Stimulated activated memory B cell treated with anti-CD40 and anti-IgM and Interleukin-4, amounts not matched to agents 10 μg/mL and 1 μg/mL and 100 μg/mL, for 72 hours (primary cell): ENCODE measurements around the gene FOXK1.
"Not testable (repeated sequence)": the region's sequence is repeated elsewhere in the genome, so short reads cannot be mapped to it uniquely, and the experiment has no call there.

Experiments used
- ATAC-seq: fragments of 150-1000 bp; cut with Tn5 transposase; 2 replicates; pipeline ENCODE4 v1.10.0; 2021
- H3K27ac Mint-ChIP-seq: one replicate; pipeline ENCODE4 v1.8.0; 2022; ENCODE audit warnings: mild to moderate bottlenecking, mixed read lengths
- H3K27me3 Mint-ChIP-seq: one replicate; pipeline ENCODE4 v1.8.0; 2022; ENCODE audit warnings: mixed read lengths
- H3K36me3 Mint-ChIP-seq: one replicate; pipeline ENCODE4 v1.8.0; 2022; ENCODE audit warnings: mixed read lengths
- H3K4me1 Mint-ChIP-seq: one replicate; pipeline ENCODE4 v1.8.0; 2022; ENCODE audit warnings: mixed read lengths
- H3K4me3 Mint-ChIP-seq: one replicate; pipeline ENCODE4 v1.8.0; 2022; ENCODE audit warnings: mild to moderate bottlenecking, moderate library complexity, mixed read lengths
- H3K9me3 Mint-ChIP-seq: one replicate; pipeline ENCODE4 v1.8.0; 2022; ENCODE audit warnings: mixed read lengths

Gene FOXK1

DNA sequence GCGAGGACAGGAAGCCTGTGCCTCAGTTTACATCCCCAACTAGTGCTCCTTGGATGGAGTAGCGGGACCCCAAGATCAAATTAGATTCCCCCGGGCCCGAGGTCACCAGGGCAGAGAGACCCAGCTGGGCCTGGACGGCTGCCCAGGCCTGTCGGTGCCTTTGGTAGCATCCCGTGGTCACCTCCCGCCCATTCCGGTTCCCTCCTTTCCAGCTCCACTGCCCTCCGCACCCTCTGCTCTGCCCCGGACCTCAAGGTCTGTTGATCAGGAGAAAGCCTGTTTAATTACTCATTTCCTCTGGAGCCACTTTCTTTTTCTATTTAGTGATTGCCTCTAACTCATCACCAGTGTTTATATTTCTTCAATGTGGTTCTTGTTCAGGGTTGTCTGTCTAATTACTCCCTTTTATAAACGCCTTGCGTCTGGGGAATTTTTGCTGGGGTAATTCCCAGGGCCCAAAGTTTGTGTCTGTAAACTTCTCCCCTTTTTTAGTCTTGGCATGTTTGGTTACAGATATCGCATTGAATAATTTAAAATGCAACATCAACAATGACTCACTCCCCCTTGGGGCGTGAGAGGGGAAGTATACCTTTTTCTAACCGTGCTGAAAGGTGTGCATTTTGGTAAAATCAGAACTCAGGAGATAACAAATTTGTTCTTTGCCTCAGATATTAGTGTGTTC is 1.9 kb downstream of the FOXK1 start:
- Mint-ChIP-seq H3K4me3 (peak overlapping the region; percentile 83), H3K9me3 (peaks cover 6% of the 10 kb centered on the region), H3K27me3 (no peaks in the 10 kb centered on the region), H3K27ac (peak overlapping the region; percentile 91), H3K36me3 (peaks cover 27% of the 10 kb centered on the region), H3K4me1 (peaks cover 62% of the 10 kb centered on the region)
- peak; percentile 57 for ATAC-seq

DNA sequence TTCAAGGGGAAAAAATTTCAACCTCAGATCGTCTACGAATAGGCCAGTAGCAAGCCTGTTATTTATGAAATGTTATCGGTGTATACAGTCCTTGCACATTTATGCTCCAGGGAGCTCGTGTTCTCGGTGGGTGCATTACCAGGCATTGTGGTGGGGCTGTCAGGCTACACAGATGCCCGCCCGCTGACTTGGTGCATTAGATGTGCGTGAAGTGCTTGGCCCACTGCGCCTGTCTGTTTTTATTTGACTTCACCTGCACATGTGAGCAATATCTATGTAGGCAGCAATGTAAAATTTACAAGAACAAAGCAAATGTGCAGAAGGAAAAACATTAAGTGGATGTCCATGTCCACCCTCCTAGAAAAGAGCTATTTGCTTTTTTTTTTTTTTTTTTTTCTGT is 2.8 kb downstream of the FOXK1 start:
- Mint-ChIP-seq H3K27me3 (no peaks in the 10 kb centered on the region), H3K9me3 (peaks cover 6% of the 10 kb centered on the region), H3K4me3 (peak overlapping the region; percentile 83), H3K36me3 (peaks cover 31% of the 10 kb centered on the region), H3K27ac (peak overlapping the region; percentile 91), H3K4me1 (peaks cover 70% of the 10 kb centered on the region)
- ATAC-seq: no peak

DNA sequence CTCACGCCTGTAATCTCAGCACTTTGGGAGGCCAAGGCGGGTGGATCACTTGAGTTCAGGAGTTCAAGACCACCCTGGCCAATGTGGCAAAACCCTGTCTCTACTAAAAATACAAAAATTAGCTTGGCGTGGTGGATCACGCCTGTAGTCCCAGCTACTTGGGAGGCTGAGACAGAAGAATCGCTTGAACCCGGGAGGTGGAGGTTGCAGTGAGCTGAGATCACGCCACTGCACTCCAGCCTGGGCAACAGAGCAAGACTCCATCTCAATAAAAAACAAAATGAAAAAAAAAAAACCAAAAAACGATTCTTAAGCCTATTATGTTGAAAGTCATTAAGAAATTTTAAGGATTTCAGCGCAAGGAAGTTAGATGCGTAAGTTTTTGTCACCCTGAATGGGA is 3.6 kb downstream of the FOXK1 start:
- not testable (repeated sequence) for ATAC-seq, H3K27me3 Mint-ChIP-seq, H3K4me3 Mint-ChIP-seq, H3K9me3 Mint-ChIP-seq, H3K27ac Mint-ChIP-seq
- peaks cover 76% of the 10 kb centered on the region for H3K4me1 Mint-ChIP-seq
- H3K36me3 Mint-ChIP-seq: peaks cover 33% of the 10 kb centered on the region

DNA sequence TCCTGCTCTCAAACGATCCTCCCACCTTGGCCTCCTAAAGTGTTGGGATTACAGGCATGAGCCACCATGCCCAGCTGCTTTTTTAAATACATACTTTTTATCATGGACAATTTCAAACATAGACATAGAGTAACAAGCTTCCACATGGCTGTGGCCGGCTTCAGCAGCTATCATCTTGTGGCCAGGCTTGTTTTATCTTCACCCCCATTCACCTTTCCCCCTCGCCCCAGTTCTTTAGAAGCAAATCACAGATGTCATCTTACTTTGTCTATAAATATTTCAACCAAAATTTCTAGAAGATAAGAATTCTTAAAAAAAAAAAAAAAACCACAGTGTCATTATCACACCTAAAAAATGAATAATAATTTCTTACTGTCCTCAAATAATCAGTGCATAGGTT is 5.9 kb downstream of the FOXK1 start:
- H3K4me3 Mint-ChIP-seq: no peak overlapping the region
- ATAC-seq: no peak

DNA sequence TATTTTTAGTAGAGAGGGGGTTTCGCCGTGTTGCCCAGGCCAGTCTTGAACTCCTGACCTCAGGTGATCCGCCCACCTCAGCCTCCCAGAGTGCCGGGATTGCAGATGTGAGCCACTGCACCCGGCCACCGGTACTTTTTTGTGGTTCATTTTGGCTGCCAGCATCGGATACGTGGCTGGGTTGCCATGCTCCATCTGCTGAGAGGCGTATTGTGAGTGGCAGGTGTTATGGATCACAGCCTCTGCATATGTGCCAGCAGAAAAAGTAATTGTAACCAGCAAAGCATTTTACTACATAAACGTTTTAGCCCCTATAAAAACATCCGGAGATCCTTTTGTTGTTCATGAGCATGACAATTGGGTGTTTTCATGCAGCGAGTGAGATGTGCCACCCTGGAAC is 7.1 kb downstream of the FOXK1 start:
- peak; percentile 71 for ATAC-seq
- Mint-ChIP-seq H3K36me3 (peaks cover 35% of the 10 kb centered on the region), H3K27ac (peak overlapping the region; percentile 74), H3K9me3 (no peaks in the 10 kb centered on the region), H3K27me3 (no peaks in the 10 kb centered on the region), H3K4me3 (peak overlapping the region; percentile 72), H3K4me1 (peaks cover 85% of the 10 kb centered on the region)

More for the DNA sequence above, 5.9 kb downstream of the FOXK1 start:
- H3K27me3 Mint-ChIP-seq: no peaks in the 10 kb centered on the region
- H3K9me3 Mint-ChIP-seq: no peaks in the 10 kb centered on the region
- peak overlapping the region; percentile 74 for H3K27ac Mint-ChIP-seq
- H3K4me1 Mint-ChIP-seq: peaks cover 88% of the 10 kb centered on the region
- H3K36me3 Mint-ChIP-seq: peaks cover 40% of the 10 kb centered on the region

DNA sequence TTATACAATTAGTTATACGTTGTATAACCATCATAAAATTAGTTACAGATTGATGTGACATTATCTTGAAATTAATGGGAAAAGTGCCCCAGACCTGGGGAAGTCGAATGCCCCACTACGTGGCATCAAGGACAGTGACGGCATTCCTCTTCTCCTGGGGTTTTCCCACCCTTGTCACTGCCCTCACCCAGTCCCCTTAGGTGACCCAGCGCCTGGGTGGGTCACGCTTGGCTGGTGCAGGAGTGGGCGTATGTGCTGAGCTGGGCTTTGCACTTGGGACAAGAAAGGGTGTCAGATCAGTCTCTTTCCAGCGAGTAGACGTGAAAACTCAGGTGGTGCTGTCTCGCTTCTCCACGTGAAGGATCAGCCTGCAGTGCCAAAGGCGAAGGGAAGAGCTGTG is 7.6 kb downstream of the FOXK1 start:
- H3K27me3 Mint-ChIP-seq: no peaks in the 10 kb centered on the region
- peaks cover 30% of the 10 kb centered on the region for H3K36me3 Mint-ChIP-seq
- peak overlapping the region; percentile 72 for H3K4me3 Mint-ChIP-seq
- peaks cover 79% of the 10 kb centered on the region for H3K4me1 Mint-ChIP-seq
- H3K9me3 Mint-ChIP-seq: no peaks in the 10 kb centered on the region
- ATAC-seq: peak; percentile 84
- H3K27ac Mint-ChIP-seq: peak overlapping the region; percentile 74

DNA sequence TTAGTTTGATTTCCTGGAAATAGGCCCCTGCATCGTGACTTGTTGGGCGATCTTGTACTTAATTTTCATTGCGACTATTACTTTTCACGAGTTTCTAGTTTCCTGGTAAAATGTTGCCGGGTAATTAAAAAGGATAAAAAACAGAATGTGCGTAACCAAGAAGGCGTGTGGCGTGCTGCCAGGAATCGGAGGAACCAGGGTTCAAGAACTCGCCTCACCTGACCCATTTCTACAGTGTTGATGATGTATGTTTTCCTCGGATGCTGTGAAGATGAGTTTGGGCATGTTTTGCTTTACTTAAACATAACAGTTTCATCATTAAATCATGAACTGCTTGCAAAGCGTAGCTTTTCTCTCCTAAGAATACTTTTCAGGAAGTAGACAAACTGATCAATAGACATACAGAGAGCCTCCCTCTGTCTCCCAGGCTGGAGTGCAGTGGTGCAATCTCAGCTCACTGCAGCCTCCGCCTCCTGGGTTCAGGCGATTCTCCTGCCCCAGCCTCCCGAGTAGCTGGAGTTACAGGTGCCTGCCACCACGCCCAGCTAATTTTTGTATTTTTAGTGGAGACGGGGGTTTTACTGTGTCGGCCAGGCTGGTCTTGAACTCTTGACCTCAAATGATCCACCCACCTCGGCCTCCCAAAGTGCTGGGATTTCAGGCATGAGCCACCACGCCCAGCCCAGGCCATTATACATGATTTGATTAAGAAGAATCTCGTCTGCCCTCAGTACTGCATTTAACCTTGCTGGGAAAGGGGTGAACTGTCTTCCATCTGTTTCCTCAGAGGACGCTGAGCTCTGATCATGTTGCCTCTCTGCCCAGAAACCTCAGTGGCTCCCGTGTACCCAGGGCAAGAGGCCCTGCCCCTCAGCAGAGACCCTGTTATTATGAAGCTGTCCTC is 9.1 kb downstream of the FOXK1 start:
- Mint-ChIP-seq H3K36me3 (peaks cover 29% of the 10 kb centered on the region), H3K27ac (peak overlapping the region; percentile 45), H3K4me3 (no peak overlapping the region), H3K9me3 (no peaks in the 10 kb centered on the region), H3K4me1 (peaks cover 72% of the 10 kb centered on the region), H3K27me3 (no peaks in the 10 kb centered on the region)
- no peak for ATAC-seq

DNA sequence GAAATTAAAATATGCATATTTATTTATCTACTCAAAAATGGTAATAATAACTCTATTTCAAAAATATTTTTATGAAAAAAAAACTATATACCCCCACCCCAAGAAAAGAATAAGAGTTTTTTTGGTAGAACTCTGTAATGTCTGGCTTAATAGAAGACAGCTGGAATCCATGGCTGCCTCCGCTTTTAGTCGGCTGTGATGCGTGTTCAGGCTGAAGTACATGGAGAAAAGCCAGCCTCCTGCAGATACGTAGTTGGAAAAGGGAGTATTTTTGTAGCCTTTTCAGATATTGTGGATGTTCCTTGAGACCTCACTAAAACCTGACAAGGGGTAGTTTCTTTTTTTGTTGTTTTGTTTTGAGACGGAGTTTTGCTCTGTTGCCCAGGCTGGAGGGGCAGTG is 10.0 kb downstream of the FOXK1 start:
- Mint-ChIP-seq H3K27ac (peak overlapping the region; percentile 45), H3K4me3 (no peak overlapping the region), H3K36me3 (peaks cover 29% of the 10 kb centered on the region), H3K4me1 (peaks cover 74% of the 10 kb centered on the region), H3K9me3 (no peaks in the 10 kb centered on the region), H3K27me3 (no peaks in the 10 kb centered on the region)
- ATAC-seq: no peak

DNA sequence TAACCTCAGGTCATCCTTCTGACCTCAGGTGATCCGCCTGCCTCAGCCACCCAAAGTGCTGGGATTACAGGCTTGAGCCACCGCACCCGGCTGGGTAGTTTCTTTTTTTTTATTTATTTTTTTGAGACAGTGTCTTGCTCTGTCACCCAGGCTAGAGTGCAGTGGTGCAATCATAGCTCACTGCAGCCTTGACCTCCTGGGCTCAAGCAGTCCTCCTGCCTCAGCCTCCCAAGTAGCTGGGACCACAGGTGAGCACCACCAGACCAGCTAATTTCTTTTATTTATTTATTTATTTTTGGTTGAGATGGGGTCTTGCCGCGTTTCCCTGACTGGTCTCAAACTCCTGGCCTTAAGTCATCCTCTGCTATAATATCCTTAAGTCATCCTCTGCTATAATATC is 10.5 kb downstream of the FOXK1 start:
- peak overlapping the region; percentile 70 for H3K27ac Mint-ChIP-seq
- H3K36me3 Mint-ChIP-seq: peaks cover 24% of the 10 kb centered on the region
- not testable (repeated sequence) for H3K4me3 Mint-ChIP-seq, H3K9me3 Mint-ChIP-seq, ATAC-seq, H3K27me3 Mint-ChIP-seq
- peaks cover 72% of the 10 kb centered on the region for H3K4me1 Mint-ChIP-seq

DNA sequence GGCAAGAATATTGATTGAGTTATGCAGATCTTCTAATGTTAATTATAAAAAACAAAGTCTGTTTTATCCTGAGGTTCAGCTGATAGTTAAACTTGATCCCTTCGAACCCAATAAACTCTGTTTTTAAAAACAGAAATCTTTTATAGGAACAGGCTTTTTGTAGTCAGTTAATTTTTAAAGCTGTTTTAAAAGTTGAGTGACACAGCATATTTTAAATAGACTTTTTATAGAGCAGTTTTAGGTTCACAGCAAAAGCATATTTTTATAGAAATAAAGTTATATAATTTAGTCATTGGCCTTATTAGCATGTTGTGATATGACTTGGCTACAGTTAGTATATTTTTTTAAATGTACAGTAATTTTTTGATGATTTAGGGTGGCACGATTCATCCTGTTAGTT is 11.1 kb downstream of the FOXK1 start:
- no peaks in the 10 kb centered on the region for H3K27me3 Mint-ChIP-seq
- no peak for ATAC-seq
- peak overlapping the region; percentile 70 for H3K27ac Mint-ChIP-seq
- H3K4me1 Mint-ChIP-seq: peaks cover 66% of the 10 kb centered on the region
- no peak overlapping the region for H3K4me3 Mint-ChIP-seq
- H3K36me3 Mint-ChIP-seq: peaks cover 19% of the 10 kb centered on the region
- H3K9me3 Mint-ChIP-seq: no peaks in the 10 kb centered on the region

DNA sequence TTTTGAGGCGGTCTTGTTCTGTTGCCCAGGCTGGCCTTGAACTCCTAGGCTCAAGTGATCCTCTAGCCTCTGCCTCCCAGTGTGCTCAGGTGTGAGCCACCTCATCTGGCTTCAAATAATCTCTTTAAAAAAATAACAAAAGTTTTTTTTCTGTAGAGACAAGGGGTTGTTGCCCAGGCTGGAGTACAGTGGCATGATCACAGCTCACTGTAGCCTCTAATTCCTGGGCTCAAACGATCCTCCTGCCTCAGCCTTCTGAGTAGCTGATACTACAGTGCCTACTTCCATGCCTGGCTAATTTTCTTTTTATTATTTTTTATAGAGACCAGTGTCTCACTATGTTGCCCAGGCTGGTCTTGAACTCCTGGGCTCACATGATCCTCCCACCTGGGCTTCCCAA is 11.7 kb downstream of the FOXK1 start:
- Mint-ChIP-seq H3K36me3 (peaks cover 16% of the 10 kb centered on the region), H3K9me3 (no peaks in the 10 kb centered on the region), H3K27ac (peak overlapping the region; percentile 70), H3K4me3 (no peak overlapping the region), H3K4me1 (peaks cover 60% of the 10 kb centered on the region), H3K27me3 (no peaks in the 10 kb centered on the region)
- no peak for ATAC-seq

DNA sequence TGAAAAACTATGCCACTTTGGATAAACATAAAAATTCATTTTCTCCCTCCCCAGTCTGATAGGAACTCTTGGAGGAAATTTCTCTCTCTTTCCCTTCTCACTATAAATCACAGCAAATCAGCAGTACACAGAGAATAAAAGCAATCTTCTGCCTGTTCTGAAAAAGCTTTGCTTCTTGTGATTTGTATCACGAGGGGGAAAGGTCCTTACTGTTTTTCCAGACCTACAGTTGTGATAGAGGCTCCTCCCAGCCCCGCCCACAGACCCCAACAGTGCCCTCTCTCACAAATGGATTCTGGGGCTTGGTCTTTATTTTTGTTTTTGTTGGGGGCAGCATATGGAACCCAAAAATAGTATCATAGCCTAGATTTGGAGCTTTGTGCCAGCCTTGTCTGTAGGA is 12.2 kb downstream of the FOXK1 start:
- no peak overlapping the region for H3K27ac Mint-ChIP-seq
- H3K36me3 Mint-ChIP-seq: peaks cover 11% of the 10 kb centered on the region
- no peaks in the 10 kb centered on the region for H3K9me3 Mint-ChIP-seq
- H3K27me3 Mint-ChIP-seq: no peaks in the 10 kb centered on the region
- no peak for ATAC-seq
- no peak overlapping the region for H3K4me3 Mint-ChIP-seq
- H3K4me1 Mint-ChIP-seq: peaks cover 55% of the 10 kb centered on the region

DNA sequence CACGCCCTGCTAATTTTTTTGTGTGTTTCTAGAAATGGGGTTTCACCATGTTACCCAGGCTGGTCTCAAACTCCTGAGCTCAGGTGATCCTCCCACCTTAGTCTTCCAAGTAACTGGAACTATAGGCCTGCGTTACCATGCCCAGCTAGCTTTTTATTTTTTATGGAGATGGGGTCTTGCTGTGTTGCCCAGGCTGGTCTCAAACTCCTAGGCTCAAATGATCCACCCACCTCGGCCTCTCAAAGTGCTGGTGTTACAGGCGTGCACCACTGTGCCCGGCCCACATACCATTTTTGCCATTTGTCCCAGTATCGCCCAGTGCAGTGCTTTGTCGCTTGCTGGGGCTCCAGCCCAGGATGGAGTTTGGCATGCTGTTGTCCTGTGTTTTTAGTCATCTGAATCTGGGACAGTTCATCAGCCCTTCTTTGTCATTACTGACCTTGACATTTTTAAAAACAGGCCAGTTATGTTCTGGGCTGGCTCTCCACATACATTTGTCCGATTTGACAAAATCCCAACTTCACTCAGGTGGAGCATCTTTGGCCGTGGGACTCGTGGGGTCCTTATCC is 16.7 kb downstream of the FOXK1 start:
- Mint-ChIP-seq H3K27me3 (no peaks in the 10 kb centered on the region), H3K9me3 (no peaks in the 10 kb centered on the region), H3K27ac (no peak overlapping the region), H3K4me3 (no peak overlapping the region), H3K4me1 (peaks cover 45% of the 10 kb centered on the region), H3K36me3 (no peaks in the 10 kb centered on the region)
- no peak for ATAC-seq

DNA sequence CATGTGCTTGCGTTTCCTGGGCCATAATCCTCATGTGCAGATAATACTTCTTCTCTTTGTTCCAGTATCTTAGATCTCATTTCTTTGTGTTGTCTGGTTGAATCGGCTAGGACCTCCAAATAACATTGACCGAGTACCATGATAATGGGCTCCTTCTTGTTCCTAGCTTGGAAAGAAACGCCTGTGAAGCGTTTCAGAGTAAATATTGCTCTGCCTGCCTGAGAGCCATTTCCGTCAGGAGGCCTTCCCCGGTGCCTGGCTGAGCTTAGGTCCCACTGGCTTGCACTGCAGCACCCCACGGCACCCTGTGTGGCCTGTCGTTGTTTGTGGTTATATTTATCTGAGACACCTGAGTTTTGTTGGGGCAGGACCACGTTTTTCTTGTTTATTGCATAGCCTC is 17.7 kb downstream of the FOXK1 start:
- peaks cover 49% of the 10 kb centered on the region for H3K4me1 Mint-ChIP-seq
- no peaks in the 10 kb centered on the region for H3K27me3 Mint-ChIP-seq
- H3K4me3 Mint-ChIP-seq: no peak overlapping the region
- no peaks in the 10 kb centered on the region for H3K9me3 Mint-ChIP-seq
- no peak for ATAC-seq
- no peak overlapping the region for H3K27ac Mint-ChIP-seq
- no peaks in the 10 kb centered on the region for H3K36me3 Mint-ChIP-seq

DNA sequence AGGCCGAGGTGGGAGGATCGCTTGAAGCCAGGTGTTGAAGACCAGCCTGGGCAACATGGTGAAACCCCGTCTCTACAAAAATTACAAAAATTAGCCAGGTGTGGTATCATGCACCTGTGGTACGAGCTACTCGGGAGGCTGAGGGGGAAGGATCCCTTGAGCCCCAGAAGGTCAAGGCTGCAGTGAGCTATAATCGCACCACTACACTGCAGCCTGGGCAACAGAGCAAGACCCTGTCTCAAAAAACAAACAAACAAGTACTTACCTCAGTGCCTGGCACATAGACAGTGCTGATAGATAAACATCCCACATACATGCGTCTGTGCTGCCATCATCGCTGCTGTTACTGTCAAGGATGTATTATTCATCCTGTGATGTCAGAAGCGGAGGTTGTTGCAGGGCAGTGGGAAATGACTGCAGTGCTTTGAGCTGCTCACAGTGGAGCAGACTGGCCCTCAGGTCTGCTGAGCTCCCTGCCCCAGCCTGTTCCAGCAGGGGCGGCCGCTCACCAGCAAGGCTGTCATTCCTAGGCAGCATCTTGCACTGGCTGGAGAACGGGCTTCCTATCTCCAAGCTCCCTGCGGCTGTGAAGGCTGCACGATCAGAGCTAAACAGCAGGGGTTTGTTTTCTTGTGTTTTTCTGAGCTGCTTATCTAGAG is 18.6 kb downstream of the FOXK1 start:
- H3K27ac Mint-ChIP-seq: no peak overlapping the region
- ATAC-seq: no peak
- H3K36me3 Mint-ChIP-seq: no peaks in the 10 kb centered on the region
- no peaks in the 10 kb centered on the region for H3K27me3 Mint-ChIP-seq
- peaks cover 57% of the 10 kb centered on the region for H3K4me1 Mint-ChIP-seq
- H3K9me3 Mint-ChIP-seq: no peaks in the 10 kb centered on the region
- no peak overlapping the region for H3K4me3 Mint-ChIP-seq
